ENCODE measurements around the gene SHLD1. TPM values are rescaled to one million over a fixed set of nuclear protein-coding genes. Genes with fewer than 3 reads are reported as not detected.

The SHLD1 gene
- total RNA-seq, 1 donor from 2014 or later: 4.1 TPM

DNA sequence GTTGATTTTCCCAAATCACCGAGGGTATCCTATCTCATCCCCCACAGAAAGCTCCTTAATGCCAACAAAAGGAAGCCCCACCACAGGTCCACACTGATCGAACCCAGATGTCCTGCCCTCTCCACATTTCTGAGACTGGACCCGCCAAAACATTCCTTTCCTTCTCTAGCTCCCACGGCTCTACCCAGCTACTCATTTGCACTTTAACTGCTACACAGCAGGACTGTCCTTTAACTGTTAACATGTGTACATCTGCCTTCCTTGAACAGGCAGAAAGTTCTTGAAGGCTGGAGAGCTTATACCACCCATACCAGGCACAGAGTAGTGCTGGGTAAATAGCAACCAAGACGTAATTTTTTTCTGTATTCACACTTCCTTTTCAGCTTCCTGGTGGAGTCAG, 131.5 kb downstream of the SHLD1 start:
- H3K27ac Mint-ChIP-seq (ENCODE audit: unreplicated experiment): no peak overlapping the region
- no peaks in the 10 kb centered on the region for H3K9me3 Mint-ChIP-seq (ENCODE audit: unreplicated experiment)
- H3K27me3 Mint-ChIP-seq (ENCODE audit: unreplicated experiment): peaks cover 26% of the 10 kb centered on the region
- DNase-seq (ENCODE audit: extremely low spot score, unreplicated experiment): peak; percentile 13
- TF ChIP-seq, protein P1, sequence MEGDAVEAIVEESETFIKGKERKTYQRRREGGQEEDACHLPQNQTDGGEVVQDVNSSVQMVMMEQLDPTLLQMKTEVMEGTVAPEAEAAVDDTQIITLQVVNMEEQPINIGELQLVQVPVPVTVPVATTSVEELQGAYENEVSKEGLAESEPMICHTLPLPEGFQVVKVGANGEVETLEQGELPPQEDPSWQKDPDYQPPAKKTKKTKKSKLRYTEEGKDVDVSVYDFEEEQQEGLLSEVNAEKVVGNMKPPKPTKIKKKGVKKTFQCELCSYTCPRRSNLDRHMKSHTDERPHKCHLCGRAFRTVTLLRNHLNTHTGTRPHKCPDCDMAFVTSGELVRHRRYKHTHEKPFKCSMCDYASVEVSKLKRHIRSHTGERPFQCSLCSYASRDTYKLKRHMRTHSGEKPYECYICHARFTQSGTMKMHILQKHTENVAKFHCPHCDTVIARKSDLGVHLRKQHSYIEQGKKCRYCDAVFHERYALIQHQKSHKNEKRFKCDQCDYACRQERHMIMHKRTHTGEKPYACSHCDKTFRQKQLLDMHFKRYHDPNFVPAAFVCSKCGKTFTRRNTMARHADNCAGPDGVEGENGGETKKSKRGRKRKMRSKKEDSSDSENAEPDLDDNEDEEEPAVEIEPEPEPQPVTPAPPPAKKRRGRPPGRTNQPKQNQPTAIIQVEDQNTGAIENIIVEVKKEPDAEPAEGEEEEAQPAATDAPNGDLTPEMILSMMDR (IDR thresholded peaks at IDR 0.05): no peak
- no peaks in the 10 kb centered on the region for H3K36me3 Mint-ChIP-seq (ENCODE audit: unreplicated experiment)
- H3K4me1 Mint-ChIP-seq (ENCODE audit: unreplicated experiment): peaks cover 6% of the 10 kb centered on the region
- no peak overlapping the region for H3K4me3 Mint-ChIP-seq (ENCODE audit: unreplicated experiment)

DNA sequence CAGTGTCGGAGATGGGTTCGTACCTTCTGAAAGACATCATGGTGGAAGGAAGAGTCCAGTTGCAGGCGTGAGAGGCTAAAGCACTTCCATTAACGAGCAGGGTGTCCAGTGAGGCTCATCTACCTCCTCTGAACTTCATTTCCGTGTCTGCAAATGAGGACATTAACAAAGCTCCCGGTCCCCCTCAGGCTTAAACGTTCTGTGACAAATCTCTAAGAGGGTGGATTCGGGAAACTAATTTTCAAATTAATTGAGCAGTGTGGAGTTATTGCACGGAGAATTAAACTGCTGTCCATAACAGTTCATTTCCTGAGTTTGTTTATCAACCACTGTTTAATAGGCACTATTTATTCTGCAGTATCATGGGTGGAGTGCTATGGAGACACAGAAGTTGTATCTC, 132.0 kb downstream of the SHLD1 start:
- TF ChIP-seq, protein P1 (IDR thresholded peaks at IDR 0.05): no peak
- H3K4me3 Mint-ChIP-seq (ENCODE audit: unreplicated experiment): no peak overlapping the region
- H3K27ac Mint-ChIP-seq (ENCODE audit: unreplicated experiment): no peak overlapping the region
- no peaks in the 10 kb centered on the region for H3K9me3 Mint-ChIP-seq (ENCODE audit: unreplicated experiment)
- peak; percentile 23 for DNase-seq (ENCODE audit: extremely low spot score, unreplicated experiment)
- peaks cover 26% of the 10 kb centered on the region for H3K27me3 Mint-ChIP-seq (ENCODE audit: unreplicated experiment)
- no peaks in the 10 kb centered on the region for H3K36me3 Mint-ChIP-seq (ENCODE audit: unreplicated experiment)
- peaks cover 6% of the 10 kb centered on the region for H3K4me1 Mint-ChIP-seq (ENCODE audit: unreplicated experiment)

DNA sequence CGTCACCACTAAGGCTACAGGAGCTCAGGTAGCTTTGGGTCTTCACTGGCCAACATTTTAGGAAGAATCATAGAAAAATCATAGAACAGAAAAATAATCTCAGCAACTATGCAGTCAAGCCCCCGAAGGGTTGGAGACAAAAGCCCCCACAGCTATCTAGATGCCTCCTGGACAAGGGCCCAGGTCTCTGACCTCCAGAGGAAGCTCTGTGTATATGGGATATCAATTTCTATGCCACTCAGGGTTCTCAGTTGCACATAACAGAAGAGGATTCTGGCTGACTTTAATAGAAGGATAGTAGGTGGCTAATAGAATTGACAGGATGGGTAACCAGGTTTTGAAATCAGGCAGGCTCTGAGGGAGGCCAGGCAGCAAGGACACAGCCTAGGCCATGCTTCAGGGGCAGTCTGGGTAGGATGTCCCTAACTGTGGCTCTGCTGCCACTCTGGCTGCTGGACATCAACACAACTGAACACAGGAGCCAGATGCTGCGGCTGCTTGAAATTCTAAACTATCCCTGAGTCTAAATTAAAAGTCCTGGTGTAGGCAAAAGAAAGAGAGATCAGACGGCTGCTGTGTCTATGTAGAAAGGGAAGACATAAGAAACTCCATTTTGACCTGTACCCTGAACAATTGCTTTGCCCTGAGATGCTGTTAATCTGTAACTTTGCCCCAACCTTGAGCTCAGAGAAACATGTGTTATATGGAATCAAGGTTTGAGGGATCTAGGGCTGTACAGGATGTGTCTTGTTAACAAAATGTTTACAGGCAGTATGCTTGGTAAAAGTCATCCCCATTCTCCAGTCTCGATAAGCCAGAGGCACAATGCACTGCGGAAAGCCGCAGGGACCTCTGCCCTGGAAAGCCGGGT, 134.5 kb downstream of the SHLD1 start:
- Mint-ChIP-seq H3K4me3 (ENCODE audit: unreplicated experiment) (no peak overlapping the region), H3K27ac (ENCODE audit: unreplicated experiment) (no peak overlapping the region), H3K9me3 (ENCODE audit: unreplicated experiment) (no peaks in the 10 kb centered on the region), H3K27me3 (ENCODE audit: unreplicated experiment) (peaks cover 26% of the 10 kb centered on the region), H3K4me1 (ENCODE audit: unreplicated experiment) (peaks cover 6% of the 10 kb centered on the region), H3K36me3 (ENCODE audit: unreplicated experiment) (no peaks in the 10 kb centered on the region)
- TF ChIP-seq, protein P1 (IDR thresholded peaks at IDR 0.05): no peak
- DNase-seq (ENCODE audit: extremely low spot score, unreplicated experiment): no peak

DNA sequence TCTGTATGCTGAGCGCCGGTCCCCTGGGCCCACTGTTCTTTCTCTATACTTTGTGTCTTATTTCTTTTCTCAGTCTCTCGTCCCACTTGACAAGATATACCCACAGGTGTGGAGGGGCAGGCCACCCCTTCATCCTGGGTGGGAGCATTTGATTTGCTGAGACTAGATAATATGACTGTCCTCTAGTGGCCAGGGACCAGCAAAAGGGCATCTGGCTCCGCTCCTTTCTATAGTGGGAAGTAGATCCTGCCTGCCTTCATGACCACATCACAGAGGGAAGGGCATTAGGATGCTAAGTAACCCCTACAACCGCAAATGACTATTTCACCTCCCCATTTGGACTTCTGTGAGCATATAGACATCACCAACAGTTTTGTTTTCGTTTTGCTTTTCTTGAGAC, 135.7 kb downstream of the SHLD1 start:
- H3K36me3 Mint-ChIP-seq (ENCODE audit: unreplicated experiment): no peaks in the 10 kb centered on the region
- no peak for DNase-seq (ENCODE audit: extremely low spot score, unreplicated experiment)
- H3K27me3 Mint-ChIP-seq (ENCODE audit: unreplicated experiment): peaks cover 25% of the 10 kb centered on the region

GRCh38 chr20:5886788-5887187, 136.6 kb downstream of the SHLD1 start:
- H3K4me1 Mint-ChIP-seq (ENCODE audit: unreplicated experiment): peaks cover 3% of the 10 kb centered on the region
- no peak for DNase-seq (ENCODE audit: extremely low spot score, unreplicated experiment)
- no peak overlapping the region for H3K27ac Mint-ChIP-seq (ENCODE audit: unreplicated experiment)
- no peaks in the 10 kb centered on the region for H3K9me3 Mint-ChIP-seq (ENCODE audit: unreplicated experiment)
- H3K36me3 Mint-ChIP-seq (ENCODE audit: unreplicated experiment): no peaks in the 10 kb centered on the region
- peaks cover 20% of the 10 kb centered on the region for H3K27me3 Mint-ChIP-seq (ENCODE audit: unreplicated experiment)
- no peak overlapping the region for H3K4me3 Mint-ChIP-seq (ENCODE audit: unreplicated experiment)
- TF ChIP-seq, protein P1 (IDR thresholded peaks at IDR 0.05): no peak

More for the DNA sequence above, 135.7 kb downstream of the SHLD1 start:
- Mint-ChIP-seq H3K4me1 (ENCODE audit: unreplicated experiment) (peaks cover 6% of the 10 kb centered on the region), H3K4me3 (ENCODE audit: unreplicated experiment) (no peak overlapping the region), H3K9me3 (ENCODE audit: unreplicated experiment) (no peaks in the 10 kb centered on the region), H3K27ac (ENCODE audit: unreplicated experiment) (no peak overlapping the region)
- TF ChIP-seq, protein P1 (IDR thresholded peaks at IDR 0.05): no peak
